Measurements from ENCODE around the gene POLD2. TPM values are rescaled to one million over a fixed set of nuclear protein-coding genes. Genes with fewer than 3 reads are reported as not detected.
"Not testable (repeated sequence)": the region's sequence is repeated elsewhere in the genome, so short reads cannot be mapped to it uniquely, and the experiment has no call there.

The POLD2 gene
- total RNA-seq, result 100 to 1,000 TPM in 1 of 2 donors, 10 to 100 TPM in 1; 68.3 to 115 TPM
- polyA plus RNA-seq (ENCODE audit: insufficient read length in 6 of 6), result 100 to 1,000 TPM in 5 of 6 donors, 10 to 100 TPM in 1; 97.3 to 116 (median 111) TPM
- long read RNA-seq, donor 1, transcript POLD2-218 (11 exons, 1,619 nt), result major isoform, 23 of 67 reads
- long read RNA-seq, donor 1, partial matches to known transcripts, result 36 of 67 reads
- long read RNA-seq, donor 1, other reads (novel, unspliced or antisense), result 0 of 67 reads
- long read RNA-seq, donor 2, transcript POLD2-218 (11 exons, 1,619 nt), result major isoform, 25 of 81 reads
- long read RNA-seq, donor 2, transcript POLD2-216 (2 exons, 528 nt), result minor isoform, 6 of 81 reads
- long read RNA-seq, donor 2, partial matches to known transcripts, result 48 of 81 reads
- long read RNA-seq, donor 2, other reads (novel, unspliced or antisense), result 0 of 81 reads
- long read RNA-seq, donor 3, transcript POLD2-218 (11 exons, 1,619 nt), result major isoform, 34 of 43 reads
- long read RNA-seq, donor 3, transcript POLD2-207 (11 exons, 1,659 nt), result minor isoform, 6 of 43 reads
- long read RNA-seq, donor 3, partial matches to known transcripts, result 0 of 43 reads
- long read RNA-seq, donor 3, other reads (novel, unspliced or antisense), result 0 of 43 reads
- long read RNA-seq, donor 4, transcript POLD2-218 (11 exons, 1,619 nt), result major isoform, 55 of 82 reads
- long read RNA-seq, donor 4, transcript POLD2-207 (11 exons, 1,659 nt), result minor isoform, 10 of 82 reads
- long read RNA-seq, donor 4, partial matches to known transcripts, result 11 of 82 reads
- long read RNA-seq, donor 4, other reads (novel, unspliced or antisense), result 6 of 82 reads
- long read RNA-seq, donor 5, transcript POLD2-218 (11 exons, 1,619 nt), result major isoform, 20 of 43 reads
- long read RNA-seq, donor 5, partial matches to known transcripts, result 21 of 43 reads
- long read RNA-seq, donor 5, other reads (novel, unspliced or antisense), result 0 of 43 reads
- long read RNA-seq, donor 6, transcript POLD2-218 (11 exons, 1,619 nt), result major isoform, 27 of 66 reads
- long read RNA-seq, donor 6, partial matches to known transcripts, result 30 of 66 reads
- long read RNA-seq, donor 6, other reads (novel, unspliced or antisense), result 0 of 66 reads
- long read RNA-seq, donor 7, transcript POLD2-218 (11 exons, 1,619 nt), result major isoform, 14 of 22 reads
- long read RNA-seq, donor 7, partial matches to known transcripts, result 6 of 22 reads
- long read RNA-seq, donor 7, other reads (novel, unspliced or antisense), result 0 of 22 reads
- long read RNA-seq, donor 8, transcript POLD2-218 (11 exons, 1,619 nt), result major isoform, 32 of 43 reads
- long read RNA-seq, donor 8, partial matches to known transcripts, result 0 of 43 reads
- long read RNA-seq, donor 8, other reads (novel, unspliced or antisense), result 5 of 43 reads
- long read RNA-seq, donor 9, result 0 reads
- long read RNA-seq, donor 10, transcript POLD2-207 (11 exons, 1,659 nt), result minor isoform, 23 of 243 reads
- long read RNA-seq, donor 10, transcript POLD2-218 (11 exons, 1,619 nt), result major isoform, 139 of 243 reads
- long read RNA-seq, donor 10, partial matches to known transcripts, result 59 of 243 reads
- long read RNA-seq, donor 10, other reads (novel, unspliced or antisense), result 21 of 243 reads
- long read RNA-seq, donor 11, transcript POLD2-216 (2 exons, 528 nt), result minor isoform, 6 of 47 reads
- long read RNA-seq, donor 11, transcript POLD2-218 (11 exons, 1,619 nt), result major isoform, 29 of 47 reads
- long read RNA-seq, donor 11, partial matches to known transcripts, result 11 of 47 reads
- long read RNA-seq, donor 11, other reads (novel, unspliced or antisense), result 0 of 47 reads
- long read RNA-seq, donor 12, transcript POLD2-218 (11 exons, 1,619 nt), result major isoform, 15 of 26 reads
- long read RNA-seq, donor 12, partial matches to known transcripts, result 9 of 26 reads
- long read RNA-seq, donor 12, other reads (novel, unspliced or antisense), result 0 of 26 reads

DNA sequence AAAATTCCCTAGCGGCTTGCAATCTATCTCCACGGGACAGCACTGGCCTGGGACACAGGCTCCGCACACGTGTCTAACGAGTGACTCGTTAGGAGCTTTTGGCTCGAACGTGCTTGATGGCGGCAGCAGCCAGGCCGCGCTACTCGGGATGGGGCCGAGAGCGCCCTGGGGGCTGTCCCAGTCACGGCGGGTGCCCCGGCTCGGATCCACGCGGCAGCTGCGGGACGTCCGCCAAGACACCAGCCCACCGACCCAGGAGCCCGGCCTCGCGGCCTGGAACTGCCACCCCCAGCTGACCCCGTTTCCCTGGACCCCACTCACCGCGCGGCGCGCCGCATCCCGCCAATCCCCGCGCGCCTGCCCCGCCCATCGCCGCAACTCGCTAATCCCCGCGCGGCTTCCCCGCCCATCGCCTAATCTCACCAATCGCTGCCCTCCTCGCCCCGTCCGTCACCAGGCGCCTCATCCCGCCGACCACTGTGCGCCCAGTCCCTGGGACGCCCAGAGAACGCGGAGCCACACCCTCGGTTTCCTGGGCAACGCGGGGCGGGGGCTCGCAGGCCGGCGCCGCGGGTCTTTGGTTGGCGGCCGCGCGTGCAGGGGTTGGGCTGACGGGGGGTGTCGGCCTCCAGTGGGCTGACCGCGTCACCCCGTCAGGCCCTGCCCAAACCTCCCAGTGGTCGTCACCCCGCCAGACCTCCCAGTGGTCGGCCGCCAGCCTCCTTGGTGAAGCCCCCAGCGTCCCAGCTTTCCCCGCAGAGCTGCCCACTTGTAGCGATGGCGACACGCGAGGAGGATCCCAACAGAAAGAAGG is at the start of gene POLD2:
Gene POLD2, minus strand, starts transcription at position 359 of the 814 bp plus-strand sequence. CDS start 1,495 bp downstream, outside the sequence.
- Histone ChIP-seq H3K27ac (peak within 1 kb of the TSS; percentile 66 to 82), H3K4me3 (peak within 1 kb of the TSS; percentile 75 to 87), H3K36me3 (peaks cover 0 to 15% of the 10 kb centered on the region in 2 donors), H3K27me3 (no peaks in the 10 kb centered on the region), H3K4me1 (peaks cover 9 to 32% of the 10 kb centered on the region in 2 donors), H3K9me3 (no peaks in the 10 kb centered on the region)
- DNase-seq (peak; percentile 98 to 99 (median 98)), ATAC-seq (peak; percentile 99)
- TF ChIP-seq, protein P1, sequence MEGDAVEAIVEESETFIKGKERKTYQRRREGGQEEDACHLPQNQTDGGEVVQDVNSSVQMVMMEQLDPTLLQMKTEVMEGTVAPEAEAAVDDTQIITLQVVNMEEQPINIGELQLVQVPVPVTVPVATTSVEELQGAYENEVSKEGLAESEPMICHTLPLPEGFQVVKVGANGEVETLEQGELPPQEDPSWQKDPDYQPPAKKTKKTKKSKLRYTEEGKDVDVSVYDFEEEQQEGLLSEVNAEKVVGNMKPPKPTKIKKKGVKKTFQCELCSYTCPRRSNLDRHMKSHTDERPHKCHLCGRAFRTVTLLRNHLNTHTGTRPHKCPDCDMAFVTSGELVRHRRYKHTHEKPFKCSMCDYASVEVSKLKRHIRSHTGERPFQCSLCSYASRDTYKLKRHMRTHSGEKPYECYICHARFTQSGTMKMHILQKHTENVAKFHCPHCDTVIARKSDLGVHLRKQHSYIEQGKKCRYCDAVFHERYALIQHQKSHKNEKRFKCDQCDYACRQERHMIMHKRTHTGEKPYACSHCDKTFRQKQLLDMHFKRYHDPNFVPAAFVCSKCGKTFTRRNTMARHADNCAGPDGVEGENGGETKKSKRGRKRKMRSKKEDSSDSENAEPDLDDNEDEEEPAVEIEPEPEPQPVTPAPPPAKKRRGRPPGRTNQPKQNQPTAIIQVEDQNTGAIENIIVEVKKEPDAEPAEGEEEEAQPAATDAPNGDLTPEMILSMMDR (IDR thresholded peaks at IDR 0.05), result no peak
- intact Hi-C loops (cut with DNase I), result no loop called here

DNA sequence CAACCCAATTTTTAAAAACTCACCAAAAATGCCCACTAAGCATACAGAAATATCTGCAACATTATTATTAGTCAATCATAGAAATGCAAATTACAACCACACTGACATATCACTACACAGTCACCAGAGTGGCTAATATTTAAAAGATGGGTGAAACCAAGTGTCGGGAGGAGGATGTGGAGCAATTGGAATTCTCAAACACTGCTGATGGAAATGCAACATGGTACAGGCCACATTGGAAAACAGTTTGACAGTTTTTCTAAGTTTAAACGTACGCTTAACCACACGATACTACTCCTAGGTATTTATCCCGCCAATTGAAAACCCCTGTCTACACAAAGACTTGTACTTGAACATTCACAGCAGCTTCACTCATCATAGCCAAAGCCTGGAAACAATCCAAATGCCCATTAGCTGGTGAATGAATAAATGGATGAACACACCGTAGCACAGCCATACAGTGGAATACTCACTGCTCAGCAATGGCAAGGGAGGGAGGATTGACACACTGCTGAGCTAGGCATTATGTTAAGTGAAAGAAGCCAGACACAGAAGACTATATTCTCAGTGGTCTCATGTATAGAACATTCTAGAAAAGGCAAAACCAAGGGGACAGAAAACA is 49.6 kb upstream of the POLD2 start:
- intact Hi-C loops (cut with DNase I), result no loop called here
- H3K27ac ChIP-seq, result no peak overlapping the region
- ATAC-seq (no peak), DNase-seq (no peak)
- no peaks in the 10 kb centered on the region for H3K9me3 ChIP-seq
- no peaks in the 10 kb centered on the region for H3K4me1 ChIP-seq
- peaks cover 0 to 22% of the 10 kb centered on the region in 2 donors for H3K27me3 ChIP-seq
- no peaks in the 10 kb centered on the region for H3K36me3 ChIP-seq
- TF ChIP-seq, protein P1 (IDR thresholded peaks at IDR 0.05), result no peak
- no peak overlapping the region for H3K4me3 ChIP-seq

DNA sequence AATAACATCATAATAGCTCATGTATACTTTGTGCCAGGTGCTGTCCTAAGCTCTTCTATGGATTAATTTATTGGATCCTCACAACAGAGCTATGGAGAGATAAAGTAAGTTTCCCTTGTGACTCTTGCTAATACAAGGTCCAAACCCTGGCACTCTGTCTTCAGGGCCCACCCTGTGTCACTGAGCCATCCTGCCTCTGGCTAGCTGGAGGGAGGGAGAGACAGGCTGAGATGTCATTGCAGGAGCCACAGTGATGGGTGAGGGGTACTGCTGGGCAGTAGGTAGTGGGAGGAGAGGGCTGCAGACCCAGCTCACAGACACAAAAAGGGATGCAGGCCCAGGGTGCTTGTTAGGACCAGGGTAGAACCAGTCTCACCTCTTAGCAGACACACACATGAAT is 49.0 kb upstream of the POLD2 start:
- H3K4me1 ChIP-seq, result no peaks in the 10 kb centered on the region
- no peak for DNase-seq
- no peaks in the 10 kb centered on the region for H3K9me3 ChIP-seq
- intact Hi-C loops (cut with DNase I), result no loop called here
- TF ChIP-seq, protein P1 (IDR thresholded peaks at IDR 0.05), result no peak
- H3K36me3 ChIP-seq, result no peaks in the 10 kb centered on the region
- H3K27me3 ChIP-seq, result peaks cover 0 to 17% of the 10 kb centered on the region in 2 donors
- no peak overlapping the region for H3K4me3 ChIP-seq
- no peak for ATAC-seq
- H3K27ac ChIP-seq, result no peak overlapping the region

DNA sequence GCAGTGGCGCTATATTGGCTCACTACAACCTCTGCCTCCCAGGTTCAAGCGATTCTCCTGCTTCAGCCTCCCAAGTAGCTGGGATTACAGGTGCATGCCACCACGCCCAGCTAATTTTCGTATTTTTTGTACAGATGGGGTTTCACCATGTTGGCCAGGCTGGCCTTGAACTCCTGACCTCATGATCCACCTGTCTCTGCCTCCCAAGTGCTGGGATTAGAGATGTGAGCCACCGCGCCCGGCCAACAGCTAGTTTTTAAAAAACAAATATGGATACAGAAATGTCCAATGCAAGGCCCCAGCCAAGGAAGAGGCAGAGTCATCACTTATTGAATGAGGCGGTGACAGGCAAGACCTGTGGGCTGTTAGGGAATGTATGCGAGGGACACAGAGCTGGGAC is 48.6 kb upstream of the POLD2 start:
- DNase-seq; H3K4me3 ChIP-seq; H3K36me3 ChIP-seq; H3K4me1 ChIP-seq; ATAC-seq; H3K9me3 ChIP-seq; intact Hi-C loops (cut with DNase I); H3K27ac ChIP-seq: not testable (repeated sequence)
- peaks cover 0 to 15% of the 10 kb centered on the region in 2 donors for H3K27me3 ChIP-seq

All from left lung (tissue), 14 donors.